ENCODE measurements around the gene BMP7.

GRCh38 chr20:57162362-57162652 is 104.1 kb downstream of the BMP7 start:
- TF ChIP-seq, protein P1, sequence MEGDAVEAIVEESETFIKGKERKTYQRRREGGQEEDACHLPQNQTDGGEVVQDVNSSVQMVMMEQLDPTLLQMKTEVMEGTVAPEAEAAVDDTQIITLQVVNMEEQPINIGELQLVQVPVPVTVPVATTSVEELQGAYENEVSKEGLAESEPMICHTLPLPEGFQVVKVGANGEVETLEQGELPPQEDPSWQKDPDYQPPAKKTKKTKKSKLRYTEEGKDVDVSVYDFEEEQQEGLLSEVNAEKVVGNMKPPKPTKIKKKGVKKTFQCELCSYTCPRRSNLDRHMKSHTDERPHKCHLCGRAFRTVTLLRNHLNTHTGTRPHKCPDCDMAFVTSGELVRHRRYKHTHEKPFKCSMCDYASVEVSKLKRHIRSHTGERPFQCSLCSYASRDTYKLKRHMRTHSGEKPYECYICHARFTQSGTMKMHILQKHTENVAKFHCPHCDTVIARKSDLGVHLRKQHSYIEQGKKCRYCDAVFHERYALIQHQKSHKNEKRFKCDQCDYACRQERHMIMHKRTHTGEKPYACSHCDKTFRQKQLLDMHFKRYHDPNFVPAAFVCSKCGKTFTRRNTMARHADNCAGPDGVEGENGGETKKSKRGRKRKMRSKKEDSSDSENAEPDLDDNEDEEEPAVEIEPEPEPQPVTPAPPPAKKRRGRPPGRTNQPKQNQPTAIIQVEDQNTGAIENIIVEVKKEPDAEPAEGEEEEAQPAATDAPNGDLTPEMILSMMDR (IDR thresholded peaks at IDR 0.05) = no peak
- TF ChIP-seq POLR2A (IDR thresholded peaks at IDR 0.05) = no peak

Measured in thyroid gland (tissue), 4 donors.